Astrocyte (in vitro differentiated cells and primary cell): ENCODE measurements around the gene KLK12.

Source experiments
- CTCF ChIP-seq: IDR thresholded peaks from 2 replicates; pipeline ENCODE4 v1.5.1; 2011; ENCODE audit warnings: low read depth, mild to moderate bottlenecking, inconsistent platforms, low read length, moderate library complexity; ENCODE audit not compliant: insufficient read depth
- EZH2 ChIP-seq: IDR thresholded peaks from 2 replicates; pipeline ENCODE4 v1.6.1; 2012; ENCODE audit warnings: mild to moderate bottlenecking, low read length, inconsistent platforms; ENCODE audit not compliant: insufficient read depth

- TF ChIP-seq EZH2 (no peak), CTCF (no peak)
These were observed 24.6 kb downstream of the KLK12 start for GRCh38 chr19:51010066-51010795.
